ENCODE measurements around the gene CREB5.

CREB5 gene

DNA sequence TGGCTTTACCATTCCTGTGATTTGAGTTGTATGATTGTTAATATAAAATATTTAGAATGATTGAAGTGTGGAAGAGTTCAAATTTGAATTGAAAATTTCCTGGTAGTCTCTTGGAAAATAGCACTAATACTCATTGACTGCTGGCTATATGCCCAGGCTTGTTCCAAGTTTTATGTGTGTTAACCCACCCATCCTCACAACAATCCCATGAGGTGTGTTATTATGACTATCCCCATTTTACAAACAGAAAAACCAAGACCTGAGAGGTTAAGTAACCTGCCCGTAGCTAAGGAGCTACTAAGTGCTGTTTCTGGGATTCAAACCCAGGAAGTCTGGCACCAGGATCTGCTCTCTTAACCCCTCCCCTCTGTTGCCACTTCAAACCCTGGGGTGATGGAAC, 213.9 kb downstream of the CREB5 start:
- no peaks in the 10 kb centered on the region for H3K27me3 ChIP-seq (ENCODE audit: control insufficient read depth, insufficient read depth, low read length)
- peaks cover 15% of the 10 kb centered on the region for H3K4me1 ChIP-seq (ENCODE audit: control insufficient read depth, insufficient read depth, low read length)
- H3K9me3 ChIP-seq (ENCODE audit: control insufficient read depth, insufficient read depth, low read depth, low read length) = no peaks in the 10 kb centered on the region
- no peak overlapping the region for H3K27ac ChIP-seq (ENCODE audit: low read depth, low read length)
- no peak overlapping the region for H3K4me3 ChIP-seq (ENCODE audit: low read depth, low read length)
- H3K36me3 ChIP-seq (ENCODE audit: control insufficient read depth, insufficient read depth, low read length) = no peaks in the 10 kb centered on the region
- no peak overlapping the region for H3K9ac ChIP-seq (ENCODE audit: low read length)

DNA sequence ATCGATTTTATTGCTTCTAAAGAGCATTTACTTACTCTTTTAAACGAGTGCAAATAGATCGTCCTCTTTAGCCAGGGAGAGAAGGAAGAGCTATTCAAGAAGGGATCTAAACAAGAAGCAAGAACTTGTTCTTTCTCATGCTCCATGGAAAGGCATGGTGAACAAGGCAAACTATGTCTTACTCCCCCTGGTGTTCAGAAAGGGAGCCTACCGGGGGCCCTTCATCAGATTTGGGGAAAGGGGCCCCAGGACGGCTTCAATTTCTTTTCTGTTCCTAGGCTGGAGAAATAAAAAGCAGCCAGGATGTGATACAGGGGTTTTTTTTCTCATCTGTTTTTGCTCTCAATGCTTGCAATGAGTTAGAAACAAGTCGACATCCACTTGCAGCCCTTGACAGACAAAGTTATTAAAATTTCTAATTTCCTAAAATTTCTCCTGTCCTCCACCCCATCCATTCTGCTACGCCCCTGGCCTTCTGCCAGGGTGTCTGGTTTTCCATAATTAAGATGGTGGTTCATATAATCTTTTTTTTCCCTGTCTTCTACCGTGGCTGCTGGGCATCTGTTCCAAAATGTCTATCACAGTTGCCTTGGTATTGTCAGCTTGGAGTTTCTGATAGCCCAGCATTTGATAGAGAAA, 214.4 kb downstream of the CREB5 start:
- H3K4me1 ChIP-seq (ENCODE audit: control insufficient read depth, insufficient read depth, low read length) = peaks cover 15% of the 10 kb centered on the region

DNA sequence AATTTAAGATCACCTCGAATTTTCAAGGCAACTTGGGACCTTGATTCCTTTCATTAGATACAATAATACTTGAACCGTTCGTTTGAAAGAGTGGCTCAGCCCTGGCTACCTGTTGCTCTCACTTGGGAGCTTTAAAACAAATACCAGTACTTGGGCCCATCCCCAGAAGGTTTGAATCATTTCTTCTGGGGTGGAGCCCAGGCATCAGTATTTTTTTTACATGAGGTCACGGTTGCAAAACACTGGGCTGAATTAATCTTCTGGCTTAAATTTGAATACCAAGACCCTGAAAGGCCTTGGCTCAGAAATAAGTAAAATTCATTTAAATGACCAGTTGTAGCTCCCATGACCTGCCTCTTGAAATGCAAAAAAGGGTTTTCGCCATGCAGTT, 214.9 kb downstream of the CREB5 start:
- Histone ChIP-seq H3K4me3 (ENCODE audit: low read depth, low read length) (no peak overlapping the region), H3K27ac (ENCODE audit: low read depth, low read length) (no peak overlapping the region), H3K27me3 (ENCODE audit: control insufficient read depth, insufficient read depth, low read length) (no peaks in the 10 kb centered on the region), H3K4me1 (ENCODE audit: control insufficient read depth, insufficient read depth, low read length) (peaks cover 15% of the 10 kb centered on the region), H3K9me3 (ENCODE audit: control insufficient read depth, insufficient read depth, low read depth, low read length) (no peaks in the 10 kb centered on the region), H3K36me3 (ENCODE audit: control insufficient read depth, insufficient read depth, low read length) (no peaks in the 10 kb centered on the region), H3K9ac (ENCODE audit: low read length) (no peak overlapping the region)

More for the DNA sequence above, 214.4 kb downstream of the CREB5 start:
- Histone ChIP-seq H3K4me3 (ENCODE audit: low read depth, low read length) (no peak overlapping the region), H3K27me3 (ENCODE audit: control insufficient read depth, insufficient read depth, low read length) (no peaks in the 10 kb centered on the region), H3K27ac (ENCODE audit: low read depth, low read length) (no peak overlapping the region), H3K36me3 (ENCODE audit: control insufficient read depth, insufficient read depth, low read length) (no peaks in the 10 kb centered on the region), H3K9ac (ENCODE audit: low read length) (no peak overlapping the region), H3K9me3 (ENCODE audit: control insufficient read depth, insufficient read depth, low read depth, low read length) (no peaks in the 10 kb centered on the region)

DNA sequence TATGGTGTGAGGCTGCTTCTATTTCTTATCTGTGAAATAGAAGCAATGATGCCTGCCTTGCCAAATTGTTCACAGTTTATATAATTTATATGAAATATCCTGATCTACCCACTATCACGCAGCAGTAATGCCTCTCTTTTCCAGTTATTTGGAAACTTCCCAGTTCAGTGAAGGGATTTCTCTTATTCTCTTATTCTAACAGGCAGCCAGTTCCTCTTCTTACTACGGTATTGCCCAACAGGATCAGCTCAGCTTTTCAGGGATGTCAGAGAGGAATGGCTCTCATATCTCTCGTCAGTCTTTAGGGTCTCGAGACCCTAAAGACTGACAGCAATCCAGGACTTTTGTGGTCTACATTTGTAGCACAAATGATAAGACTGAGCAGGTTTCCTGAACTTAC, 215.6 kb downstream of the CREB5 start:
- H3K4me3 ChIP-seq (ENCODE audit: low read depth, low read length) = no peak overlapping the region
- H3K27ac ChIP-seq (ENCODE audit: low read depth, low read length) = no peak overlapping the region
- no peaks in the 10 kb centered on the region for H3K36me3 ChIP-seq (ENCODE audit: control insufficient read depth, insufficient read depth, low read length)
- no peaks in the 10 kb centered on the region for H3K9me3 ChIP-seq (ENCODE audit: control insufficient read depth, insufficient read depth, low read depth, low read length)
- peaks cover 15% of the 10 kb centered on the region for H3K4me1 ChIP-seq (ENCODE audit: control insufficient read depth, insufficient read depth, low read length)
- H3K27me3 ChIP-seq (ENCODE audit: control insufficient read depth, insufficient read depth, low read length) = no peaks in the 10 kb centered on the region
- H3K9ac ChIP-seq (ENCODE audit: low read length) = no peak overlapping the region

GRCh38 chr7:28629216-28629842, 217.0 kb downstream of the CREB5 start:
- H3K27ac ChIP-seq (ENCODE audit: low read depth, low read length) = no peak overlapping the region
- H3K9me3 ChIP-seq (ENCODE audit: control insufficient read depth, insufficient read depth, low read depth, low read length) = no peaks in the 10 kb centered on the region

DNA sequence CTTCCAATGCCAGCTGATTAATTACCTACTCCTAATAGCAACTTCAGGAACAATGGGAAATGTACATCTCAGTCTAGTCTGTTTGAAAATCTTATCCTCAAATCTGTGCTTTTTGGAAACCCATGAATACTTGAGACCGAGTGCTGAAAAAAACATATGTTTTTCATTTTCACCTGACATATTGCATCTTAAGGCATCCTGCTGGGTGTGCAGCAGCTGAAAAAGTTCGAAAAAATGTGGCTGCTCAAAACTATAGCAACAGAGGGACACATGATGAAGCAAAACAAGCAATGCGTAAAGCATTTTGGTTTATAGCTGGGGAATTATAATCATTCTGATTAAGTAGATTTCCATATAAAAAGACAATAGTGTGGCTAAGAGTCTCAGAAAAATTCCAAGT, 218.0 kb downstream of the CREB5 start:
- Histone ChIP-seq H3K9ac (ENCODE audit: low read length) (no peak overlapping the region), H3K27me3 (ENCODE audit: control insufficient read depth, insufficient read depth, low read length) (no peaks in the 10 kb centered on the region), H3K36me3 (ENCODE audit: control insufficient read depth, insufficient read depth, low read length) (no peaks in the 10 kb centered on the region)

More at GRCh38 chr7:28629216-28629842, 217.0 kb downstream of the CREB5 start:
- H3K4me1 ChIP-seq (ENCODE audit: control insufficient read depth, insufficient read depth, low read length) = peaks cover 15% of the 10 kb centered on the region
- H3K27me3 ChIP-seq (ENCODE audit: control insufficient read depth, insufficient read depth, low read length) = no peaks in the 10 kb centered on the region
- H3K4me3 ChIP-seq (ENCODE audit: low read depth, low read length) = no peak overlapping the region
- no peaks in the 10 kb centered on the region for H3K36me3 ChIP-seq (ENCODE audit: control insufficient read depth, insufficient read depth, low read length)
- H3K9ac ChIP-seq (ENCODE audit: low read length) = no peak overlapping the region

DNA sequence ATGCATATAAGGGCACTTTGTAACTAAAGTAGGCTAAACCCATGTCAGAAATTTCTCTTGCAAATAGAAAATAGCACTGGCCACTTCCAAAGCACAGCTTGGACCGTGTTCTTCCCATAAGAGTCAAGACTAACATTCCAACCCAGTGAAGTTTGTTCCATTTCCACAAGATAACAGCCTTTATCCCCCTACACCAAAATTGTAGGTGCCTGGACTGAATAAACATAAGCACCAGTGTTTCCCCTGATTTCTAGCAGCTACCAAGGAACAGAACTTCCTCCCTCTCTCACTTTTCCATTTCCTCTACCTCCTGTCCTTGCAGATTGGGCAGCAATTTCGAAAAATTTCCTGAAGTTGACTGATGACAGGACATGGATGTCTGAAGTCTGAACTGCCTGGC, 219.7 kb downstream of the CREB5 start:
- no peaks in the 10 kb centered on the region for H3K27me3 ChIP-seq (ENCODE audit: control insufficient read depth, insufficient read depth, low read length)
- no peak overlapping the region for H3K9ac ChIP-seq (ENCODE audit: low read length)
- H3K36me3 ChIP-seq (ENCODE audit: control insufficient read depth, insufficient read depth, low read length) = no peaks in the 10 kb centered on the region
- peaks cover 8% of the 10 kb centered on the region; the same call in 1 of the 2 replicates for H3K4me1 ChIP-seq (ENCODE audit: control insufficient read depth, insufficient read depth, low read length)
- no peak overlapping the region for H3K4me3 ChIP-seq (ENCODE audit: low read depth, low read length)
- H3K9me3 ChIP-seq (ENCODE audit: control insufficient read depth, insufficient read depth, low read depth, low read length) = no peaks in the 10 kb centered on the region
- H3K27ac ChIP-seq (ENCODE audit: low read depth, low read length) = no peak overlapping the region

More for the DNA sequence above, 218.0 kb downstream of the CREB5 start:
- peaks cover 15% of the 10 kb centered on the region for H3K4me1 ChIP-seq (ENCODE audit: control insufficient read depth, insufficient read depth, low read length)
- H3K9me3 ChIP-seq (ENCODE audit: control insufficient read depth, insufficient read depth, low read depth, low read length) = no peaks in the 10 kb centered on the region
- H3K4me3 ChIP-seq (ENCODE audit: low read depth, low read length) = no peak overlapping the region
- H3K27ac ChIP-seq (ENCODE audit: low read depth, low read length) = no peak overlapping the region

- H3K27ac ChIP-seq (ENCODE audit: low read depth, low read length) = no peak overlapping the region
- no peak overlapping the region for H3K9ac ChIP-seq (ENCODE audit: low read length)
- no peak overlapping the region for H3K4me3 ChIP-seq (ENCODE audit: low read depth, low read length)
Measured at GRCh38 chr7:28638914-28639313, 226.6 kb downstream of the CREB5 start.

DNA sequence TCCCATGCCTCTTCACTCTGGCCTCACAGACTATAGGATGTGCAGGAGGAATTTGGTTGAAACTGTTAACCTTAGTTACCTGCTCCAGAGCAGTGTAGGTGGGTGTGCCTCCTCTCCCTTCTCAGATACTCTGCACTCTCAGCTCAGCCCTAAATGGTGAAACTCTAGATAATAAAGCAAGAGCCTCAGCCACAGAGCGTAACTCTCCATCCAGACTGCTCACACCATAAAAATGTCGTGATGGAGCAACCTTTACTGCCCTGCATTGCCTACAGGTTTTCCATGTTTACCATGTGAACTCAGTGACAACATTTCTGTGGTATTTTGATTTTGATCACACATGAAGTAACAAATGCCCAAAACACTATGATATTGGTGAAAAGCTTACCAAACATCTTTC, 227.7 kb downstream of the CREB5 start:
- H3K27me3 ChIP-seq (ENCODE audit: control insufficient read depth, insufficient read depth, low read length) = no peaks in the 10 kb centered on the region
- peaks cover 20% of the 10 kb centered on the region for H3K4me1 ChIP-seq (ENCODE audit: control insufficient read depth, insufficient read depth, low read length)
- H3K9me3 ChIP-seq (ENCODE audit: control insufficient read depth, insufficient read depth, low read depth, low read length) = no peaks in the 10 kb centered on the region
- H3K9ac ChIP-seq (ENCODE audit: low read length) = no peak overlapping the region
- H3K27ac ChIP-seq (ENCODE audit: low read depth, low read length) = no peak overlapping the region
- no peaks in the 10 kb centered on the region for H3K36me3 ChIP-seq (ENCODE audit: control insufficient read depth, insufficient read depth, low read length)
- no peak overlapping the region for H3K4me3 ChIP-seq (ENCODE audit: low read depth, low read length)

More at GRCh38 chr7:28638914-28639313, 226.6 kb downstream of the CREB5 start:
- Histone ChIP-seq H3K36me3 (ENCODE audit: control insufficient read depth, insufficient read depth, low read length) (no peaks in the 10 kb centered on the region), H3K4me1 (ENCODE audit: control insufficient read depth, insufficient read depth, low read length) (peaks cover 17% of the 10 kb centered on the region), H3K27me3 (ENCODE audit: control insufficient read depth, insufficient read depth, low read length) (no peaks in the 10 kb centered on the region), H3K9me3 (ENCODE audit: control insufficient read depth, insufficient read depth, low read depth, low read length) (no peaks in the 10 kb centered on the region)

- Histone ChIP-seq H3K9ac (ENCODE audit: low read length) (no peak overlapping the region), H3K36me3 (ENCODE audit: control insufficient read depth, insufficient read depth, low read length) (no peaks in the 10 kb centered on the region), H3K27me3 (ENCODE audit: control insufficient read depth, insufficient read depth, low read length) (no peaks in the 10 kb centered on the region), H3K27ac (ENCODE audit: low read depth, low read length) (no peak overlapping the region), H3K4me3 (ENCODE audit: low read depth, low read length) (no peak overlapping the region), H3K9me3 (ENCODE audit: control insufficient read depth, insufficient read depth, low read depth, low read length) (no peaks in the 10 kb centered on the region), H3K4me1 (ENCODE audit: control insufficient read depth, insufficient read depth, low read length) (peaks cover 20% of the 10 kb centered on the region)
Measured at GRCh38 chr7:28641752-28642545, 229.6 kb downstream of the CREB5 start.

GRCh38 chr7:28643188-28643569, 230.9 kb downstream of the CREB5 start:
- peaks cover 20% of the 10 kb centered on the region for H3K4me1 ChIP-seq (ENCODE audit: control insufficient read depth, insufficient read depth, low read length)
- no peaks in the 10 kb centered on the region for H3K27me3 ChIP-seq (ENCODE audit: control insufficient read depth, insufficient read depth, low read length)
- H3K9me3 ChIP-seq (ENCODE audit: control insufficient read depth, insufficient read depth, low read depth, low read length) = no peaks in the 10 kb centered on the region
- no peak overlapping the region for H3K27ac ChIP-seq (ENCODE audit: low read depth, low read length)
- no peak overlapping the region for H3K4me3 ChIP-seq (ENCODE audit: low read depth, low read length)
- H3K9ac ChIP-seq (ENCODE audit: low read length) = no peak overlapping the region
- no peaks in the 10 kb centered on the region for H3K36me3 ChIP-seq (ENCODE audit: control insufficient read depth, insufficient read depth, low read length)

All from HUES6 (cell line).